PC-3 (cell line): ENCODE measurements around the gene AIPL1.

Experiments used
- EZH2 ChIP-seq: fragments of 300-600 bp; sonication (generic); IDR thresholded peaks from one replicate; pipeline ENCODE4 v1.6.1; 2017; ENCODE audit warnings: antibody characterized with exemption, mild to moderate bottlenecking, low read length; ENCODE audit not compliant: unreplicated experiment
- EZH2phosphoT487 ChIP-seq: fragments of 300-600 bp; sonication (generic); IDR thresholded peaks from 2 replicates; pipeline ENCODE4 v1.6.1; 2018; ENCODE audit warnings: mild to moderate bottlenecking, antibody characterized with exemption, low read length, borderline replicate concordance
- TF ChIP-seq, protein P1 (sequence below): fragments of 300-600 bp; sonication (generic); conservative IDR thresholded peaks from 2 replicates; pipeline ENCODE4 v1.5.1; 2017; ENCODE audit warnings: antibody characterized with exemption, low read depth, mild to moderate bottlenecking, low read length

DNA sequence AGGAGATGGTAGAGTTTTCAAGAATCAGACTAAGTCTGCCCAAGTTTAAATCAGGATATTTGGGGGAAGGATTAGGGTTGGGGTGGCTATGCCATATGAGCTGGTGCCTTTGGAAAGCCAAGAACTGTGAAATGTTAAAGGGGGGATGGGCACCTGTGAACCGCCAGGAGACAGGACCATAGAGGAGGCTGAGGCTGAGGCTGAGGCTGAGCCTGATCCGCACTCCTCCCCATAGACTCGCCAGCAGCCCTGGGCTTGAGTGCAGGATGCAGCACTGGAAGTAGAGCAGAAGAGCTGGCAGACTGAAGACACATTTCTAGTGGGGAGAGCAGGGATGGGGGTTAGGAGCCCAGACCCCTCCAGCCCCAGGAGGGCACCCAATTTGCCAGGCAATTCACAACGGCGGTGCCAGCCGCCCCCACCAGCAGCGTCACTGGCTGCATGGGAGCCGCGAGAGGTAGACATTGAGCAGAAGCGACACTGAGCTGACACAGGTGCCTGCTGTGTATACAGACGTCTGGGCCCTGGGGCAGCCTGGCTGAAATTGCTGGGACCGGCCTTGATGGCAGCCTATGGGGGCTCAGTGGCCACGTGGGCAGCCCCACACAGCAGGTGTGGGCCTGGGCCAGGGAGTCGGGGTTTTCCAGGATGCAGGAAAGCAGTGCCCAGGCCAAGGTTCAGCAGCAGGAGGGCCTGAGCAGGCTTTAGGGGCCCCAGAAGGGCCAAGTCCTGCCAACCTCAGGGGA, 18.5 kb upstream of the AIPL1 start:
- TF ChIP-seq, protein P1, sequence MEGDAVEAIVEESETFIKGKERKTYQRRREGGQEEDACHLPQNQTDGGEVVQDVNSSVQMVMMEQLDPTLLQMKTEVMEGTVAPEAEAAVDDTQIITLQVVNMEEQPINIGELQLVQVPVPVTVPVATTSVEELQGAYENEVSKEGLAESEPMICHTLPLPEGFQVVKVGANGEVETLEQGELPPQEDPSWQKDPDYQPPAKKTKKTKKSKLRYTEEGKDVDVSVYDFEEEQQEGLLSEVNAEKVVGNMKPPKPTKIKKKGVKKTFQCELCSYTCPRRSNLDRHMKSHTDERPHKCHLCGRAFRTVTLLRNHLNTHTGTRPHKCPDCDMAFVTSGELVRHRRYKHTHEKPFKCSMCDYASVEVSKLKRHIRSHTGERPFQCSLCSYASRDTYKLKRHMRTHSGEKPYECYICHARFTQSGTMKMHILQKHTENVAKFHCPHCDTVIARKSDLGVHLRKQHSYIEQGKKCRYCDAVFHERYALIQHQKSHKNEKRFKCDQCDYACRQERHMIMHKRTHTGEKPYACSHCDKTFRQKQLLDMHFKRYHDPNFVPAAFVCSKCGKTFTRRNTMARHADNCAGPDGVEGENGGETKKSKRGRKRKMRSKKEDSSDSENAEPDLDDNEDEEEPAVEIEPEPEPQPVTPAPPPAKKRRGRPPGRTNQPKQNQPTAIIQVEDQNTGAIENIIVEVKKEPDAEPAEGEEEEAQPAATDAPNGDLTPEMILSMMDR = no peak
- TF ChIP-seq EZH2 = no peak
- TF ChIP-seq EZH2phosphoT487 = no peak
